RWPE2 (cell line): Measurements from ENCODE around the gene NEMP1.

Source experiments
- ATAC-seq: fragments of 200-7000 bp; cut with Tn5 transposase; 3 replicates; pipeline ENCODE4 v1.9.1; 2021; ENCODE audit warnings: low read depth
- DNase-seq: peaks from one replicate; pipeline ENCODE4 v3.0.0-alpha.2; 2020; ENCODE audit warnings: low spot score
- H3K27ac ChIP-seq: fragments of 450-650 bp; 2 replicates; pipeline ENCODE4 v1.5.1; 2017; ENCODE audit warnings: mild to moderate bottlenecking; ENCODE audit not compliant: poor library complexity, severe bottlenecking
- H3K27me3 ChIP-seq: fragments of 250-450 bp; sonication (Bioruptor Pico); 2 replicates; pipeline ENCODE4 v1.5.1; 2021; ENCODE audit warnings: mild to moderate bottlenecking, moderate library complexity; ENCODE audit not compliant: insufficient read depth, poor library complexity, severe bottlenecking
- H3K36me3 ChIP-seq: fragments of 250-450 bp; sonication (Bioruptor Pico); 2 replicates; pipeline ENCODE4 v1.5.1; 2020; ENCODE audit warnings: low read depth, mild to moderate bottlenecking, moderate library complexity
- H3K4me1 ChIP-seq: fragments of 250-450 bp; sonication (Bioruptor Pico); 2 replicates; pipeline ENCODE4 v1.5.1; 2021; ENCODE audit warnings: mild to moderate bottlenecking, moderate library complexity; ENCODE audit not compliant: insufficient read depth, poor library complexity, severe bottlenecking
- H3K4me3 ChIP-seq: fragments of 250-450 bp; sonication (Bioruptor Pico); 2 replicates; pipeline ENCODE4 v1.5.1; 2021; ENCODE audit warnings: mild to moderate bottlenecking, moderate library complexity; ENCODE audit not compliant: severe bottlenecking
- H3K9me3 ChIP-seq: fragments of 250-450 bp; sonication (Bioruptor Pico); 2 replicates; pipeline ENCODE4 v1.5.1; 2021; ENCODE audit warnings: mild to moderate bottlenecking, moderate library complexity; ENCODE audit not compliant: severe bottlenecking
- CTCF ChIP-seq: fragments of 450-650 bp; IDR thresholded peaks from one replicate; pipeline ENCODE4 v1.5.1; 2017; ENCODE audit warnings: mild to moderate bottlenecking, moderate library complexity; ENCODE audit not compliant: poor library complexity, severe bottlenecking

NEMP1 gene

GRCh38 chr12:57072661-57073060, 5.9 kb downstream of the NEMP1 start:
- Histone ChIP-seq H3K4me3 (no peak overlapping the region), H3K36me3 (peaks cover 69% of the 10 kb centered on the region), H3K9me3 (no peaks in the 10 kb centered on the region), H3K4me1 (no peaks in the 10 kb centered on the region), H3K27me3 (no peaks in the 10 kb centered on the region), H3K27ac (no peak overlapping the region)
- no peak for DNase-seq
- no peak for ATAC-seq
- no peak for TF ChIP-seq CTCF

GRCh38 chr12:57069523-57069922, 9.1 kb downstream of the NEMP1 start:
- peak; percentile 87 for ATAC-seq
- peak; percentile 88 for TF ChIP-seq CTCF
- Histone ChIP-seq H3K4me3 (no peak overlapping the region), H3K9me3 (no peaks in the 10 kb centered on the region), H3K36me3 (peaks cover 78% of the 10 kb centered on the region), H3K27ac (no peak overlapping the region), H3K4me1 (no peaks in the 10 kb centered on the region), H3K27me3 (no peaks in the 10 kb centered on the region)
- DNase-seq = no peak

GRCh38 chr12:57066245-57066644, 12.3 kb downstream of the NEMP1 start:
- no peak for DNase-seq
- Histone ChIP-seq H3K27ac (no peak overlapping the region), H3K9me3 (no peaks in the 10 kb centered on the region), H3K36me3 (peaks cover 87% of the 10 kb centered on the region), H3K27me3 (no peaks in the 10 kb centered on the region), H3K4me1 (no peaks in the 10 kb centered on the region), H3K4me3 (no peak overlapping the region)
- no peak for ATAC-seq
- TF ChIP-seq CTCF = no peak

GRCh38 chr12:57063991-57064685, 14.5 kb downstream of the NEMP1 start:
- DNase-seq (no peak), ATAC-seq (no peak)
- H3K27me3 ChIP-seq = no peaks in the 10 kb centered on the region
- peaks cover 87% of the 10 kb centered on the region for H3K36me3 ChIP-seq
- H3K27ac ChIP-seq = no peak overlapping the region
- no peaks in the 10 kb centered on the region for H3K9me3 ChIP-seq
- TF ChIP-seq CTCF = no peak
- no peak overlapping the region for H3K4me3 ChIP-seq
- H3K4me1 ChIP-seq = no peaks in the 10 kb centered on the region

GRCh38 chr12:57058454-57058853, 20.1 kb downstream of the NEMP1 start:
- no peak overlapping the region for H3K27ac ChIP-seq
- ATAC-seq (no peak), DNase-seq (no peak)
- no peaks in the 10 kb centered on the region for H3K27me3 ChIP-seq
- peaks cover 75% of the 10 kb centered on the region for H3K36me3 ChIP-seq
- no peak overlapping the region for H3K4me3 ChIP-seq
- no peaks in the 10 kb centered on the region for H3K4me1 ChIP-seq
- H3K9me3 ChIP-seq = no peaks in the 10 kb centered on the region
- no peak for TF ChIP-seq CTCF
